Breast epithelium (tissue), 3 donors: ENCODE data around the gene OGFR.

Source experiments
- POLR2A ChIP-seq: fragments of 450-650 bp; IDR thresholded peaks from one replicate; pipeline ENCODE4 v1.6.1; 2016; ENCODE audit warnings: antibody characterized with exemption, mild to moderate bottlenecking, moderate library complexity
- POLR2AphosphoS5 ChIP-seq, 3 donors: sonication (generic); formaldehyde crosslinking; IDR thresholded peaks; one replicate each; pipeline ENCODE4 v1.6.1; 2017; ENCODE audit warnings: antibody characterized with exemption in 3 of 3
- TF ChIP-seq, protein P1 (sequence below), 3 donors: fragments of 450-650 bp; IDR thresholded peaks; one replicate each; pipeline ENCODE4 v1.5.1; 2016 to 2017; ENCODE audit warnings: antibody characterized with exemption in 3 of 3, mild to moderate bottlenecking in 3 of 3, moderate library complexity in 3 of 3

DNA sequence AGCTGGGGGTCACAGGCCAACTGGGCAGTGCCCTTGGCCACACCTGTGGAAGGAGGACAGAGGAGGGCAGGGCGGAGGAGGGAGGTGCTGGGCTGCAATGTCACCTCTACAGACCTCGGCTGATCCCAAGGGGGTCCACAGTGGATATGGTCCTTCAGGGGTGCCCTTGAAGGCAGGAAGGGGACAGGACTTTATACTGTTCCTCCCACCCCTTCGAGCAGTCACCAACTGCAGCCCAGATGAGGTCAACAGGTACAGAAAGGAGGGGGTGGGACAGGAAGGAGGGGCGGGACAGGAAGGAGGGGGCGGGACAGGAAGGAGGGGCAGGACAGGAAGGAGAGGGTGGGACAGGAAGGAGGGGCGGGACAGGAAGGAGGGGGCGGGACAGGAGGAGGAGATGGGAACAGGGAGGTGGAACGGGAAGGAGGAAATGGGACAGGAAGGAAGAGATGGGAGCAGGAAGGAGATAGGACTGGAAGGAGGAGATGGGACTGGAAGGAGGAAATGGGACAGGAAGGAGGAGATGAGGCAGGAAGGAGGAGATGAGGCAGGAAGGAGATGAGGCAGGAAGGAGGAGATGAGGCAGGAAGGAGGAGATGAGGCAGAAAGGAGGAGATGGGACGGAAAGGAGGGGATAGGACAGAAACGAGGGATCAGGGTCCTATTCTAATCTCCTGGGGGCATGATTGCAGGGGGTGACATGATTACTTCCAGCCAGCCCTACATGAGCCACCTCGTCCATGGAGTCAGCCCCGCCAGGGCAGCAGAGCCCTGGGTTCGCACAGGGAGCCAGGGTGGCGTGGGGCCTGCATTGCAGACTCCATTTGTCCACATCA lies 27.7 kb upstream of the OGFR start:
- TF ChIP-seq, protein P1, sequence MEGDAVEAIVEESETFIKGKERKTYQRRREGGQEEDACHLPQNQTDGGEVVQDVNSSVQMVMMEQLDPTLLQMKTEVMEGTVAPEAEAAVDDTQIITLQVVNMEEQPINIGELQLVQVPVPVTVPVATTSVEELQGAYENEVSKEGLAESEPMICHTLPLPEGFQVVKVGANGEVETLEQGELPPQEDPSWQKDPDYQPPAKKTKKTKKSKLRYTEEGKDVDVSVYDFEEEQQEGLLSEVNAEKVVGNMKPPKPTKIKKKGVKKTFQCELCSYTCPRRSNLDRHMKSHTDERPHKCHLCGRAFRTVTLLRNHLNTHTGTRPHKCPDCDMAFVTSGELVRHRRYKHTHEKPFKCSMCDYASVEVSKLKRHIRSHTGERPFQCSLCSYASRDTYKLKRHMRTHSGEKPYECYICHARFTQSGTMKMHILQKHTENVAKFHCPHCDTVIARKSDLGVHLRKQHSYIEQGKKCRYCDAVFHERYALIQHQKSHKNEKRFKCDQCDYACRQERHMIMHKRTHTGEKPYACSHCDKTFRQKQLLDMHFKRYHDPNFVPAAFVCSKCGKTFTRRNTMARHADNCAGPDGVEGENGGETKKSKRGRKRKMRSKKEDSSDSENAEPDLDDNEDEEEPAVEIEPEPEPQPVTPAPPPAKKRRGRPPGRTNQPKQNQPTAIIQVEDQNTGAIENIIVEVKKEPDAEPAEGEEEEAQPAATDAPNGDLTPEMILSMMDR (IDR thresholded peaks at IDR 0.05), result no peak
- TF ChIP-seq POLR2A (no peak), POLR2AphosphoS5 (IDR thresholded peaks at IDR 0.05) (no peak)
